Erythroblast (primary cell): ENCODE data around the gene GRHL3.
"Not testable (repeated sequence)": the region's sequence is repeated elsewhere in the genome, so short reads cannot be mapped to it uniquely, and the experiment has no call there.

ENCODE experiments used
- DNase-seq, 2 experiments: peaks; one replicate each; lab custom pipeline; 2025; lab: John Stamatoyannopoulos, UW
- GATA1 ChIP-seq: IDR thresholded peaks from 2 replicates; pipeline ENCODE4 v1.6.1; 2011; ENCODE audit warnings: low read depth, mild to moderate bottlenecking, control low read depth, low read length, moderate library complexity
- POLR2A ChIP-seq: IDR thresholded peaks from 2 replicates; pipeline ENCODE4 v1.6.1; 2011; ENCODE audit warnings: mild to moderate bottlenecking, low read length

GRHL3 gene

GRCh38 chr1:24319312-24319863 is at the start of gene GRHL3:
TSS of gene GRHL3 (plus strand) at chr1:24319357. CDS start at chr1:24319552, 195 bp downstream.
- TF ChIP-seq GATA1 (no peak), POLR2A (no peak)
- no peak for DNase-seq

DNA sequence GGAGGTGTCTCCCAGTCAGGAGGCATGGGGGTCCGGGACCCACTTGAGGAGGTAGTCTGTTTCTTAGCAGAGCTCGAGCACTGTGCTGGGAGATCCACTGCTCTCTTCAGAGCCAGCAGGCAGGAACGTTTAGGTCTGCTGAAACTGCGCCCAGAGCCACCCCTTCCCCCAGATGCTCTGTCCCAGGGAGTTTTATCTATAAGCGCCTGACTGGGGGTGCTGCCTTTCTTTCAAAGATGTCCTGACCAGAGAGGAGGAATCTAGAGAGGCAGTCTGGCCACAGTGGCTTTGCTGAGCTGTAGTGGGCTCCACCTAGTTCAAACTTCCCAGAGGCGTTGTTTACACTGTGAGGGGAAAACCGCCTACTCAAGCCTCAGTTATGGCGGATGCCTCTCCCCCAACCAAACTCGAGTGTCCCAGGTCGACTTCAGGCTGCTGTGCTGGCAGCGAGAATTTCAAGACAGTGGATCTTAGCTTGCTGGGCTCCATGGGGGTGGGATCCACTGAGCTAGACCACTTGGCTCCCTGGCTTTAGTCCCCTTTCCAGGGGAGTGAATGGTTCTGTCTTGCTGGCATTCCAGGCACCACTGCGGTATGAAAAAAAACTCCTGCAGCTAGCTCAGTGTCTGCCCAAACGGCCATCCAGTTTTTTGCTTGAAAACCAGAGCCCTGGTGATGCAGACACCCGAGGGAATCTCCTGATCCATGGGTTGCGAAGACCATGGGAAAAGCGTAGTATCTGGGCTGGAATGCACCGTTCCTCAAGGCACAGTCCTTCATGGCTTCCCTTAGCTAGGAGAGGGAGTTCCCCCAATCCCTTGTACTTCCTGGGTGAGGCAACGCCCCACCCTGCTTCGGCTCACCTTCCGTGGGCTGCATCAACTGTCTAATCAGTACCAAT is 44.7 kb upstream of the GRHL3 start:
- not testable (repeated sequence) for DNase-seq

DNA sequence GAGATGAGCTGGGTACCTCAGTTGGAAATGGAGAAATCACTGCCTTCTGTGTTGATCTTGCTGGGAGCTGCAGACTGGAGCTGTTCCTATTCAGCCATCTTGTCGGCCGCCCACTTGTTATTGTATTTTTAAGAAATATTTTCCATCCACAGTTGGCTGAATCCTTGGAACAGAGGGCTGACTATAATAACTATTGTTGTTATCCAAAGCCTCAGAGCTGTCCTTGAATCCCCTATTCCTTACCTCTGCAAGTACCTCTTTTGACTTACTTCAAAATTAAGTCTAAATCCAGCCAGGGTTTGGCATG is 44.1 kb upstream of the GRHL3 start:
- no peak for DNase-seq
- no peak for TF ChIP-seq GATA1

DNA sequence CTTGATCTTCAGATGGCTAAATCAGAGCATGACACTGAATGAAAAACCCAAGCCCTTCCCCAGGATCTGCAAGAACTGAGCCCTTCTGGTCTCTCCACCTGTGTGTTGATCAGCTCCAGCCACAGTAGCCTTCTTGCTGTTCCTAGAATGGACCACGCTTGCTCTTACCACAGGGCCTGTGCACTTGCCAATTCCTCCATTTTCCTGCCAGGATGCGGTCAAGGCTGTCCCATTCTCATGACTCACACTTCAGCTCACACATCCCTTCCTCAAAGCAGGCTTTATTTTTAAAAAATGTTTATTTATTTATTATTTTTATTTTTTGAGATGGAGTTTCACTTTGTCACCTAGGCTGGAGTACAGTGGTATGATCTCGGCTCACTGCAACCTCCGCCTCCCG is 43.6 kb upstream of the GRHL3 start:
- no peak for DNase-seq
- TF ChIP-seq POLR2A (no peak), GATA1 (no peak)

DNA sequence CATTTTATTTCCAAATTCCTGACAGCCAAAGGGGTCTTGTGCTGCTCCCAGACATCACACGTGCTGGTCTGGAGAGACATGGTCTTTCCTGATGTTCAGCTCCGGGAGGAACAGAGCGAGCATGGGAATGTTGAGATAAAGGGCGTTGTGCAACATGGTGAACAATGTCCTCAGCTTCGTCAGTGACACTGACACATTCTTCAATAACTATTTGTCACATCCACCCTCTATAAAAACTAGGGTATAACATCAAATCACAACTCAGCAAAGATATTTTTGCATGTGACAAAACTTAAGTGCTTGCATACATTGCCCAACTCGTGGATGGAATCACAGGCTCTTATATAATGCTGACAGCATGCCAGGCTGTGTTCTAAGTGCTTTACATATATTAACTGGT is 42.4 kb upstream of the GRHL3 start:
- TF ChIP-seq GATA1 (no peak), POLR2A (no peak)
- no peak for DNase-seq

- DNase-seq, result no peak
These were observed 41.6 kb upstream of the GRHL3 start for GRCh38 chr1:24277420-24278169.

DNA sequence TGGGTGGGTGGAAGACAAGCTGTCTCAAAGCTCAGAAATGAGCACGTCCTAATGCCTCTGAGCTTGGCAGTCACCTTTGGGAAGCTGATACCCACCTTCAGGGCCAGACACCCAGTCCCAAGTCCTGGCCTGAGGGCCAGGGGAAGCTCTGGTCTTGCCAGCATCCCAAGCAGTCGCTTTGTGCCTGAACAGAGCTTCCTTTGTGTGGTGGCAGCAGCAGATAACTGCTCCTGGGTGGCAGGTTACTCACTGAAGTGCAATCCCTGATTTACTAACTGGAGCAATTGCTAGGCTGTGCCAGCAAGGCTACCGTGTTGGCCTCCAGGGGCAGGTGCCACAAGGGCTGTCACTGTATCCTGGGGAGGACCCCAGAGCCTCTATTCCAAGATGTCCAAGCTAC is 40.4 kb upstream of the GRHL3 start:
- TF ChIP-seq GATA1 (no peak), POLR2A (no peak)
- no peak for DNase-seq

More at GRCh38 chr1:24277420-24278169, 41.6 kb upstream of the GRHL3 start:
- no peak for TF ChIP-seq POLR2A
- TF ChIP-seq GATA1, result no peak

GRCh38 chr1:24279590-24280232 is 39.4 kb upstream of the GRHL3 start:
- no peak for DNase-seq
- TF ChIP-seq GATA1, result no peak

GRCh38 chr1:24281591-24281990 is 37.6 kb upstream of the GRHL3 start:
- TF ChIP-seq GATA1 (no peak), POLR2A (no peak)
- no peak for DNase-seq

DNA sequence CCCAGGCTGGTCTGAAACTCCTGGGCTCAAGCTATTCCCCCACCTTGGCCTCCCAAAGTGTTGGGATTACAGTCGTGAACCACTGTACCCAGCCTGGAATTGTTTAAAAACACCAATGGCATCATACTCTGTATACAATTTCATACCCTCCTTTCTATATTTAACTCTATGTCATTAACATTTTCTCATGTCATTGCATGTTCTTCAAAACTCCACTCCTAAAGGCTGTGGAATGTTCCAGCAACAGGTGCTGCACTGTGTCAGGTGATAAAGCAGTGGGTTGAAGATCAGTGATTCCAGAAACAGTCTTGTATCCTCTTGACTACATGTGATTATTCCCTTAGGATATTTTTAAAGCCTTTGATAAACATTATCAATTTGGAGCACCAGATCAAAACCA is 36.7 kb upstream of the GRHL3 start:
- TF ChIP-seq POLR2A (no peak), GATA1 (no peak)
- no peak for DNase-seq

GRCh38 chr1:24283326-24284155 is 35.6 kb upstream of the GRHL3 start:
- TF ChIP-seq GATA1 (no peak), POLR2A (no peak)
- DNase-seq, result no peak

DNA sequence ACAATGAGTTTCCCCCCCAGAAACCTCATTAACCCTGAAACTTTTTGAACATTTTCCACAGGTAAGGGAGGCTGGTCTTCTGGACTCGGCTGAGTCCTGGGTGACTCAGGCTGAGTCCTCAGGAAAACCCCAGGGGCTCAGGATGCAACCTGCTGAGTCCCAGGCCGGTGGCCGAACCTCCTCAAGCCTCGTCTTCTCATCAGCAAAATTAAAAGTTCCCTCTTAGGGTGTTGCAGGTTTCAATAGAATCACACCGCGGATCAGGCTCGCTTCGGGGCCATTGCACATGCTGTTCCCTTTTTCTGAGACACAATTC is 35.0 kb upstream of the GRHL3 start:
- no peak for TF ChIP-seq GATA1
- TF ChIP-seq POLR2A, result no peak
- no peak for DNase-seq

- DNase-seq, result no peak
- no peak for TF ChIP-seq GATA1
These were observed 33.9 kb upstream of the GRHL3 start for GRCh38 chr1:24285231-24285630.
